HG02970 (cell line): ENCODE data around the gene CTPS1.
A peak's percentile ranks its signal among the peaks of the same experiment; 100 is the strongest.

Source experiments
- ATAC-seq: cut with Tn5 transposase; IDR thresholded peaks from one replicate; pipeline ENCODE4 v1.9.1; 2021; ENCODE audit warnings: mild to moderate bottlenecking, moderate library complexity, moderate number of reproducible peaks; ENCODE audit not compliant: unreplicated experiment, low FRiP score

Gene CTPS1, protein sequence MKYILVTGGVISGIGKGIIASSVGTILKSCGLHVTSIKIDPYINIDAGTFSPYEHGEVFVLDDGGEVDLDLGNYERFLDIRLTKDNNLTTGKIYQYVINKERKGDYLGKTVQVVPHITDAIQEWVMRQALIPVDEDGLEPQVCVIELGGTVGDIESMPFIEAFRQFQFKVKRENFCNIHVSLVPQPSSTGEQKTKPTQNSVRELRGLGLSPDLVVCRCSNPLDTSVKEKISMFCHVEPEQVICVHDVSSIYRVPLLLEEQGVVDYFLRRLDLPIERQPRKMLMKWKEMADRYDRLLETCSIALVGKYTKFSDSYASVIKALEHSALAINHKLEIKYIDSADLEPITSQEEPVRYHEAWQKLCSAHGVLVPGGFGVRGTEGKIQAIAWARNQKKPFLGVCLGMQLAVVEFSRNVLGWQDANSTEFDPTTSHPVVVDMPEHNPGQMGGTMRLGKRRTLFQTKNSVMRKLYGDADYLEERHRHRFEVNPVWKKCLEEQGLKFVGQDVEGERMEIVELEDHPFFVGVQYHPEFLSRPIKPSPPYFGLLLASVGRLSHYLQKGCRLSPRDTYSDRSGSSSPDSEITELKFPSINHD

GRCh38 chr1:40979241-40980067, at the start of gene CTPS1:
TSS of gene CTPS1 (plus strand) at chr1:40979696. CDS start at chr1:40983291, 3,595 bp downstream.
- peak; percentile 80 for ATAC-seq

- ATAC-seq, result no peak
Measured at GRCh38 chr1:40930174-40930964, 49.1 kb upstream of the CTPS1 start.

GRCh38 chr1:40931601-40932000, 47.9 kb upstream of the CTPS1 start:
- ATAC-seq, result no peak

- ATAC-seq, result no peak
Measured at GRCh38 chr1:40932006-40932405, 47.5 kb upstream of the CTPS1 start.

GRCh38 chr1:40936931-40937339, 42.6 kb upstream of the CTPS1 start:
- ATAC-seq, result no peak

DNA sequence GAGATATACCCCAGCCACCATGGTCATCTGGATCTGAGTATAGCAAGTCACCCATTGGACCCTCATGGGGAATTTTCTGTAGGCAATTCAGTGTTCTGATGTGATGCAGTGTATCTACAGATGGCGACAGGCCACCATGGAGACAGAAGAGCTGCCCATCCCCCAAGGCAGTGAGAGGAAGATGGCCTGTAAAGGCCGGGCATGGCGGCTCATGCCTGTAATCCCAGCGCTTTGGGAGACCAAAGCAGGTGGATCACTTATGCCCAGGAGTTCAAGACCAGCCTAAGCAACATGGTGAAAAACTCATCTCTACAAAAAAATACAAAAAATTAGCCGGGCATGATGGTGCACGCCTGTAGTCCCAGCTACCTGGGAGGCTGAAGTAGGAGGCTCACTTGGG, 41.1 kb upstream of the CTPS1 start:
- no peak for ATAC-seq

- no peak for ATAC-seq
Measured at GRCh38 chr1:40939320-40940059, 40.0 kb upstream of the CTPS1 start.

DNA sequence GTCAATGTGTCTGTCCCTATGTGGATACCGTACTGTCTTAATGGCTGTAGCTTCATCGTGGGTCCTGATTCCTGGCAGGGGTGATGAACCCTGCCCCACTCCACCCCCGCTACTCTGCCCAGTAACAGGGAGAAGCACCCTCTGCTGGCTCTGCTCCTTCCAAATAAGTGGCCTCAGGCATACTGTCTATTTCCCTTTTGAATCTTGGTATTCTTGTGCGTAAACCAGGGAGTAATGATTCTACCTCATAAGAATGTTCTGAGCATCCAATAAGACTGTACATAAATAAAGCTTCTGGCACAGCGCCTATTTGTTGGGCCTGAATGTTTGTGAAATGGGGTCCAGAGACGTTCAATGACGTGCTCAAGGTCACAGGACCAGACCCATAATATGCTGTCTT, 35.2 kb upstream of the CTPS1 start:
- ATAC-seq, result no peak

DNA sequence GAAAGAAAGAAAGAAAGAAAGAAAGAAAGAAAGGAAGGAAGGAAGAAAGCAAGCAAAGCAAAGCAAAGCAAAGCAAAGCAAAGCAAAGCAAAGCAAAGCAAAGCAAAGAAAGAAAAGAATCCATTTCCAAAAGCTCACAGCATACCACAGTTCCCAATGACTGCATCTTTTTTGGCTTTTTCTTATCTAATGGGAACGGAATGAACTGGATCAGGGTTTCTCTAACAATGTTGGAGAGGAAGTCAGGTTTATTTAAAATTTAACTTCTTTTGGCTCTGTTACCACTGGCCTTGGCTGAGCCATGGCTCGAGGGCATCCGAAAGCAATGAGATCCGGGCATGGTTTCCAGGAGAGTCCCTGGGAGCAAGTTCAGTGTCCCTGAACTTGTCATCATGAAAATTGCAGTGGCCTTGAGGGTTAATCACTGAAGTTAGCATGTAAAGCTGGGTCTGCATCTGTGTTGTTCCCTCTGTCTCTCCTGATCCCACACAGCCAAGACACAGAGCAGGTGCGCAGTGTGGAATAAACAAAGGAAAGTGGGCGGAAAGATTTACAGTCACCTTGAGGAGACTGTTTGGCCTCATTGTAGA, 34.6 kb upstream of the CTPS1 start:
- no peak for ATAC-seq

- no peak for ATAC-seq
Measured at GRCh38 chr1:40945491-40945973, 34.0 kb upstream of the CTPS1 start.

DNA sequence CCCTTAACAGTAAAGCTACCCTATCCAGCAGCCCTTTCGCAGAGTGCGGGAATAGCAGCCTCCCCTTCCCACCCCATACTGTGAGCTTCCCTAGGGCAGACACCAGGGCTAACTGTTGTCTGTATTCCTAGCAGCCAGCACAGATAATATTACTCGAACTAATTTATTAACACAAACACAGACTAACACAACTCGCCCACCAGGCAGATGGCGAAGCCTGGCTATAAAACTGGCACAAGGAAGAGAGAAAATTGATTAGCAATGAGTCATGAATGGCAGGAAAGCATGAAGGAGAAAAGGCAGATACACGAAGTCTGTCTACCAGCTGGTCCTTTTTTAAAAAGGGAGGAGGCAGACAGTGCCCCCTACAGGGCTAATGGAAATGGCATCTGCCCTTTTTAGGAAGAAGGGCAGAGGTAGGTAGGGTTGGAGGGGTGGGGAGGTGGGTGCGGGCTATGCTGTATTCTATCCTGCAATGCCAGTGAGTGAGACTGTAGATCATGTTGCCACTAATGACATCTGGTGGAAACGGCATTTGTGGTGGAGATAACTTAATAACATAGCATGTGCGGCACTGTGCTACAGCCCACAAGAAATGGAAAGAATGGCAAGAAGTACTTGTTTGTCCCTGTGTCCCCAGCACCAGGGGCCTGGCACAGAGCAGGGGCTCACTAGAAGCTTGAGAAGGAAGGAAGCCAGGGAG, 30.6 kb upstream of the CTPS1 start:
- no peak for ATAC-seq

GRCh38 chr1:40949563-40949962, 29.9 kb upstream of the CTPS1 start:
- no peak for ATAC-seq

DNA sequence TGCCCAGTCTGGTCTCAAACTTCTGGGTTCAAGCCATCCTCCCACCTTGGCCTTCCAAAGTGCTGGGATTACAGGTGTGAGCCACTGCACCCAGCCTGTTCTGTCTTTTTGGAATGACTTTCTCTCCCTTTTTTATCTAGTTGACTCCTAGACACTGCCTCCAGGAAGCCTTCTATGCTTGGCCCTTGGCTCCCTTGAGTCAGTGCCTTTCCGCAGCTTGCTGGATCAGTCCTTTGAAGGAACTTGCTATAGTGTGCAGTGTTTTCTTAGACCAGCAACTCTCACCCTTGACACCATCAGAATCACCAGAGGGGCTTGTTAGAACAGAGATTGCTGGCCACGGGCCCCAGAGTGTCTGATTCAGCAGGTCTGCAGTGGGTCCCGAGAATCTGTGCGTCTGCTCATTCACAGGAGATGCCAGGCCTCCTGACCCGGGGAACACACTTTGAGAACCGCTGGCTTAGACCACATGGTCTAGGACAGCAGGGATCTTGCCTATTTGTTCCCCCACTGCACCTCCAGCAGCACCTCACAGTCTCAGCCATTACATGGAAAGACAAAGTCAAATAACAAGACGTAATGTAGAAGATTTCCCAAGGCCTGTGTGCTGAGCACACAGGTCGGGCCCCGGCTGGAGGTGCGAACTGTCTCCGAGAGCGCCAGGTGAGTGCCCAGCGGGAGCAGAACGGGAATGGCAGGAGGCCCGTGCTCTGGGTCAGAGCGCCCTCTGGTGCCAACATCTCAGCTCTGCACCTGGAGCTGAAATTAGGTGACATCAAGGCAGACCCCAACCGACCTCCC, 27.4 kb upstream of the CTPS1 start:
- no peak for ATAC-seq

GRCh38 chr1:40952744-40953315, 26.7 kb upstream of the CTPS1 start:
- no peak for ATAC-seq

GRCh38 chr1:40954626-40955025, 24.9 kb upstream of the CTPS1 start:
- ATAC-seq, result no peak

GRCh38 chr1:40955266-40955665, 24.2 kb upstream of the CTPS1 start:
- no peak for ATAC-seq

- ATAC-seq, result no peak
Measured at GRCh38 chr1:40956407-40956806, 23.1 kb upstream of the CTPS1 start.

GRCh38 chr1:40958210-40958609, 21.3 kb upstream of the CTPS1 start:
- no peak for ATAC-seq
